Suprapubic skin (tissue), 4 donors: ENCODE measurements around the gene DNAH1. TPM values are rescaled to one million over a fixed set of nuclear protein-coding genes. Genes with fewer than 3 reads are reported as not detected.

Experiments used
- DNase-seq, 2 donors: peaks; one replicate each; pipeline ENCODE4 v3.0.0-alpha.2; 2019; ENCODE audit warnings: low spot score in 2 of 2
- H3K27ac ChIP-seq: fragments of 200-600 bp; sonication (generic); one replicate; pipeline ENCODE4 v1.5.1; 2019
- H3K27me3 ChIP-seq: fragments of 200-600 bp; sonication (generic); one replicate; pipeline ENCODE4 v1.5.1; 2019
- H3K36me3 ChIP-seq: fragments of 200-600 bp; sonication (generic); one replicate; pipeline ENCODE4 v1.5.1; 2019
- H3K4me1 ChIP-seq: fragments of 200-600 bp; sonication (generic); one replicate; pipeline ENCODE4 v1.5.1; 2019
- H3K4me3 ChIP-seq: fragments of 200-600 bp; sonication (generic); one replicate; pipeline ENCODE4 v1.5.1; 2019; ENCODE audit warnings: mild to moderate bottlenecking
- H3K9me3 ChIP-seq: fragments of 200-600 bp; sonication (generic); one replicate; pipeline ENCODE4 v1.5.1; 2019
- CTCF ChIP-seq, 2 donors: fragments of 200-600 bp in 1 of 2; fragments of 450-650 bp in 1 of 2; sonication (generic) in 1 of 2; IDR thresholded peaks; one replicate each; pipeline ENCODE4 v1.5.1; 2016 to 2019; ENCODE audit warnings: antibody characterized with exemption in 2 of 2, mild to moderate bottlenecking in 1 of 2, moderate library complexity in 1 of 2
- EP300 ChIP-seq: sonication (generic); formaldehyde crosslinking; IDR thresholded peaks from one replicate; pipeline ENCODE4 v1.6.1; 2017; ENCODE audit warnings: antibody characterized with exemption
- POLR2A ChIP-seq, 2 donors: fragments of 450-650 bp; IDR thresholded peaks; one replicate each; pipeline ENCODE4 v1.6.1; 2017; ENCODE audit warnings: antibody characterized with exemption in 2 of 2, mild to moderate bottlenecking in 2 of 2, moderate library complexity in 2 of 2
- POLR2AphosphoS5 ChIP-seq, 3 donors: sonication (generic); formaldehyde crosslinking; IDR thresholded peaks; one replicate each; pipeline ENCODE4 v1.6.1; 2017; ENCODE audit warnings: antibody characterized with exemption in 3 of 3
- WGBS: methylation state at CpG from one replicate; pipeline ENCODE4 v1.1.5; 2018; 5-methylcytosine and 5-hydroxymethylcytosine counted together
- total RNA-seq, 4 donors: library from RNA; depleted of rRNA; stranded (reverse); fragments of >200 nt; gene quantifications; one replicate each; pipeline ENCODE4 v1.1.0, GENCODE V29; 2016

The DNAH1 gene
- total RNA-seq, 4 donors from 2014 or later: 3.4 to 10.1 (median 7.7) TPM

- Histone ChIP-seq H3K4me3 (no peak overlapping the region), H3K4me1 (no peaks in the 10 kb centered on the region), H3K9me3 (no peaks in the 10 kb centered on the region), H3K27me3 (no peaks in the 10 kb centered on the region), H3K36me3 (peaks cover 8% of the 10 kb centered on the region), H3K27ac (no peak overlapping the region)
- no peak for DNase-seq
- WGBS: 86% methylated on average over 4 of the region's 4 CpGs
- TF ChIP-seq POLR2AphosphoS5 (IDR thresholded peaks at IDR 0.05): no peak
- TF ChIP-seq CTCF (IDR thresholded peaks at IDR 0.05): no peak
- no peak for TF ChIP-seq EP300
- no peak for TF ChIP-seq POLR2A (IDR thresholded peaks at IDR 0.05)
Measured at GRCh38 chr3:52306978-52307377, 9.1 kb upstream of the DNAH1 start.

- Histone ChIP-seq H3K36me3 (peaks cover 8% of the 10 kb centered on the region), H3K27ac (no peak overlapping the region), H3K9me3 (no peaks in the 10 kb centered on the region), H3K4me1 (no peaks in the 10 kb centered on the region), H3K4me3 (no peak overlapping the region), H3K27me3 (no peaks in the 10 kb centered on the region)
- no CpG with 5 or more reads among the region's 1 CpG for WGBS
- TF ChIP-seq CTCF (IDR thresholded peaks at IDR 0.05): no peak
- TF ChIP-seq POLR2A (IDR thresholded peaks at IDR 0.05): no peak
- no peak for TF ChIP-seq EP300
- no peak for TF ChIP-seq POLR2AphosphoS5 (IDR thresholded peaks at IDR 0.05)
- no peak for DNase-seq
Measured at GRCh38 chr3:52308308-52308707, 7.8 kb upstream of the DNAH1 start.

GRCh38 chr3:52310861-52311575 is 5.1 kb upstream of the DNAH1 start:
- no peak overlapping the region for H3K4me3 ChIP-seq
- DNase-seq: no peak
- 81% methylated on average over 9 of the region's 9 CpGs for WGBS

GRCh38 chr3:52311576-52312119 is 4.5 kb upstream of the DNAH1 start:
- H3K4me3 ChIP-seq: no peak overlapping the region
- no peak overlapping the region for H3K27ac ChIP-seq
- H3K36me3 ChIP-seq: peaks cover 8% of the 10 kb centered on the region
- TF ChIP-seq POLR2AphosphoS5 (IDR thresholded peaks at IDR 0.05) (no peak), EP300 (no peak), CTCF (IDR thresholded peaks at IDR 0.05) (no peak), POLR2A (IDR thresholded peaks at IDR 0.05) (no peak)
- H3K9me3 ChIP-seq: no peaks in the 10 kb centered on the region
- H3K27me3 ChIP-seq: no peaks in the 10 kb centered on the region
- 82% methylated on average over 3 of the region's 9 CpGs for WGBS
- no peak for DNase-seq
- H3K4me1 ChIP-seq: peaks cover 11% of the 10 kb centered on the region

More at GRCh38 chr3:52310861-52311575, 5.1 kb upstream of the DNAH1 start:
- no peak for TF ChIP-seq POLR2AphosphoS5 (IDR thresholded peaks at IDR 0.05)
- no peak for TF ChIP-seq POLR2A (IDR thresholded peaks at IDR 0.05)
- TF ChIP-seq CTCF (IDR thresholded peaks at IDR 0.05): no peak
- no peak for TF ChIP-seq EP300
- Histone ChIP-seq H3K9me3 (no peaks in the 10 kb centered on the region), H3K27ac (no peak overlapping the region), H3K36me3 (peaks cover 8% of the 10 kb centered on the region), H3K27me3 (no peaks in the 10 kb centered on the region), H3K4me1 (peaks cover 11% of the 10 kb centered on the region)

GRCh38 chr3:52313188-52313773 is 2.8 kb upstream of the DNAH1 start:
- 70% methylated on average over 2 of the region's 2 CpGs for WGBS
- peaks cover 8% of the 10 kb centered on the region for H3K36me3 ChIP-seq
- H3K9me3 ChIP-seq: no peaks in the 10 kb centered on the region
- H3K27me3 ChIP-seq: no peaks in the 10 kb centered on the region
- TF ChIP-seq CTCF (IDR thresholded peaks at IDR 0.05) (no peak), EP300 (no peak), POLR2AphosphoS5 (IDR thresholded peaks at IDR 0.05) (no peak), POLR2A (IDR thresholded peaks at IDR 0.05) (no peak)
- no peak overlapping the region for H3K4me3 ChIP-seq
- peak overlapping the region; percentile 25 for H3K27ac ChIP-seq
- no peak for DNase-seq
- peaks cover 21% of the 10 kb centered on the region for H3K4me1 ChIP-seq
